ENCODE measurements around the gene SH3RF1.
A peak's percentile ranks its signal among the peaks of the same experiment; 100 is the strongest.
"Not testable (repeated sequence)": the region's sequence is repeated elsewhere in the genome, so short reads cannot be mapped to it uniquely, and the experiment has no call there.

Gene SH3RF1

DNA sequence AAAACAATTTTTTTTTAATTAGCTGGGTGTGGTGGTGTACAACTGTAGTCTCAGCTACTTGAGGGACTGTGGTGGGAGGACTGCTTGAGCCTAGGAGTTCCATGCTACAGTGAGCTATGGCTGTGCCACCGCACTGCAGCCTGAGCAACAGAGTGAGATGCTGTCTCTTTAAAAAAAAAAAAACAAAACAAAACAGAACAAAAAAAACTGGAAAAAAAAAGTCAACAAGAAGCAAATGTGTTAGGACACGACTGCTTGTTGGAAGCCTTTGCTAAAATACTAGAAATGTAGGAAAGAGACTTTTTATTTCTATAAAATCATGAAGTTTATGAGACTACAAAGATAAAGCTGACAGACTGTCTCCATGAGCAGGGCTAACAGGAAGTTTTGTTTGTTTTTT, 87.2 kb downstream of the SH3RF1 start:
- Histone ChIP-seq H3K4me3 (ENCODE audit: control insufficient read depth in 1 of 7, extremely low read depth in 1 of 7, insufficient read depth in 4 of 7, low read depth in 2 of 7, low read length in 6 of 7) (no peak overlapping the region), H3K27me3 (replicated peaks in 2 of 5; ENCODE audit: control insufficient read depth in 4 of 5, insufficient read depth in 5 of 5, low read length in 4 of 5) (no peaks in the 10 kb centered on the region), H3K27ac (ENCODE audit: insufficient read depth in 1 of 2, low read depth in 1 of 2, low read length in 2 of 2, poor library complexity in 1 of 2, severe bottlenecking in 2 of 2) (no peak overlapping the region), H3K4me1 (ENCODE audit: control extremely low read depth in 1 of 4, control insufficient read depth in 4 of 4, insufficient read depth in 4 of 4, low read length in 3 of 4) (peaks cover 0 to 2% (median 0%) of the 10 kb centered on the region in 4 experiments), H3K36me3 (ENCODE audit: control insufficient read depth in 4 of 4, insufficient read depth in 4 of 4, low read length in 3 of 4) (peaks cover 0 to 4% (median 0%) of the 10 kb centered on the region in 4 experiments), H3K9me3 (ENCODE audit: control extremely low read depth in 1 of 5, control insufficient read depth in 4 of 5, insufficient read depth in 2 of 5, low read depth in 1 of 5, low read length in 4 of 5) (no peaks in the 10 kb centered on the region)
- DNase-seq: no peak
- ChIA-PET CTCF (interaction anchor here (1.3 to 1.4 kb wide), 2 partner anchors 10 to 12 kb away, joined by 3 to 4 read pairs; no protein-coding TSS in a partner anchor), POLR2A (no interaction called here)
- 67% methylated on average over 1 of the region's 2 CpGs for WGBS (ENCODE audit: insufficient coverage)

DNA sequence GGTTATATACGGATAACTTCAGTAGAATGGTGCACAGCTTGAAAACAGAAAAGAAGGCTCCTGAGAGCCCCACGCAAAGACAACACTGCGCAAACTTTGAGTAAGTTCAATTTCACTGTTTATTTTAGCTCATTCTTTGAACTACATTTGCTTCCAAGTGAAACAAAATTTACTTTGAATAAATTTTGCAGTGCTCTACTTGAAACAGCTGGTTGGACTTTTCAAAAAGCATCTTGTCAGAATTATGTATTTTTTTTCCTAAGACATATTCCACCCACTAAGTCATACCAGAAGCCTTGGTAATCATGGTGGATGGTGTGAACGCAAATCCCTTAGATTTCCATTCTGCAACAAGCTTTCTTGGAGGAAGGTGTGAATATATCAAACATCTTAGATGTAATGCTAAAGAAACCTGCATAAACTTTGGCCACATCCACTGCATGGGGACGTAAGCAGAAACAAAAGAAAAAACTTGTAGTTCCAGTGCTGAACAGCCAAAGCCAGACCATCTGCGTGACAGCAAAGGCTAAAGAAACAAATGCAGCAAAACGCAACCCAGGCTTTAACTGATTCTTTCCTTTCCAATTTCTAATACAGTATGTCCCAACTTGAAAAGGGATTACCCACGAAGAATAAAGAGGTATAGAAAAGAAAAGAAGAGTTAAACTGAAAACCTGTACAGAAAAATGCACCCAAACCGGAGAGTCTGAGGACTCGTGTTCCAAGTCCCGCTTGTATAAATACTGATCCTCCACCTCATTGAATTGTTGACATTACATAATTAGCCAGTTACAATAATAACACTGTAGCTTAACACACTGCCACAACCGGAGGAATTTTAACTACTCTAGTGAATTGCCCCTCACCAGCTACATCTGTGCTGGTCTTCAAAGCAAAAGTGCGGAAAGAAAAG, 90.9 kb downstream of the SH3RF1 start:
- WGBS (ENCODE audit: insufficient coverage): 100% methylated on average over 6 of the region's 13 CpGs
- Histone ChIP-seq H3K36me3 (ENCODE audit: control insufficient read depth in 4 of 4, insufficient read depth in 4 of 4, low read length in 3 of 4) (peaks cover 0 to 4% (median 0%) of the 10 kb centered on the region in 4 experiments), H3K27ac (ENCODE audit: insufficient read depth in 1 of 2, low read depth in 1 of 2, low read length in 2 of 2, poor library complexity in 1 of 2, severe bottlenecking in 2 of 2) (no peak overlapping the region), H3K9me3 (ENCODE audit: control extremely low read depth in 1 of 5, control insufficient read depth in 4 of 5, insufficient read depth in 2 of 5, low read depth in 1 of 5, low read length in 4 of 5) (no peaks in the 10 kb centered on the region), H3K27me3 (replicated peaks in 2 of 5; ENCODE audit: control insufficient read depth in 4 of 5, insufficient read depth in 5 of 5, low read length in 4 of 5) (no peaks in the 10 kb centered on the region), H3K4me3 (ENCODE audit: control insufficient read depth in 1 of 7, extremely low read depth in 1 of 7, insufficient read depth in 4 of 7, low read depth in 2 of 7, low read length in 6 of 7) (no peak overlapping the region), H3K4me1 (ENCODE audit: control extremely low read depth in 1 of 4, control insufficient read depth in 4 of 4, insufficient read depth in 4 of 4, low read length in 3 of 4) (peaks cover 0 to 10% (median 8%) of the 10 kb centered on the region in 4 experiments)
- ChIA-PET CTCF (interaction anchor here (0.8 to 1.1 kb wide), 2 partner anchors 9 to 31 kb away, joined by 3 to 4 read pairs; no protein-coding TSS in a partner anchor), POLR2A (no interaction called here)
- no peak for DNase-seq

DNA sequence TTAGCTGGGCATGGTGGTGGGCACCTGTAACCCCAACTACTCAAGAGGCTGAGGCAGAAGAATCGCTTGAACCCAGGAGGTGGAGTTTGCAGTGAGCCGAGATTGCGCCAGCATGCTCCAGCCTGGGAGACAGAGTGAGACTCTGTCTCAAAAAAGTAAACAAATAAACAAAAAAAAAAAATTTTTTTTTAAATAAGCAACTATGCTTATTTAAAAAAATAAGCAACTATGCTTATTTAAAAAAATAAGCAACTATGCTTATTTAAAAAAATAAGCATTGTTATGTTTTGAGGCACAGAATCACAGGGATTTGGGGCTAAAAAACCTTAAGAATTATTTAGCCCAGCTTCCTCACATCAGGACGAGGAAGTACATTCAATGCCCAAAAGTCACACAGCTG, 92.7 kb downstream of the SH3RF1 start:
- CTCF ChIA-PET; POLR2A ChIA-PET; H3K27me3 ChIP-seq (replicated peaks in 2 of 5; ENCODE audit: control insufficient read depth in 4 of 5, insufficient read depth in 5 of 5, low read length in 4 of 5); H3K36me3 ChIP-seq (ENCODE audit: control insufficient read depth in 4 of 4, insufficient read depth in 4 of 4, low read length in 3 of 4); DNase-seq; H3K27ac ChIP-seq (ENCODE audit: insufficient read depth in 1 of 2, low read depth in 1 of 2, low read length in 2 of 2, poor library complexity in 1 of 2, severe bottlenecking in 2 of 2); H3K9me3 ChIP-seq (ENCODE audit: control extremely low read depth in 1 of 5, control insufficient read depth in 4 of 5, insufficient read depth in 2 of 5, low read depth in 1 of 5, low read length in 4 of 5); H3K4me3 ChIP-seq (ENCODE audit: control insufficient read depth in 1 of 7, extremely low read depth in 1 of 7, insufficient read depth in 4 of 7, low read depth in 2 of 7, low read length in 6 of 7): not testable (repeated sequence)
- H3K4me1 ChIP-seq (ENCODE audit: control extremely low read depth in 1 of 4, control insufficient read depth in 4 of 4, insufficient read depth in 4 of 4, low read length in 3 of 4): peaks cover 0 to 10% (median 7%) of the 10 kb centered on the region in 4 experiments
- no CpG with 5 or more reads among the region's 4 CpGs for WGBS (ENCODE audit: insufficient coverage)

DNA sequence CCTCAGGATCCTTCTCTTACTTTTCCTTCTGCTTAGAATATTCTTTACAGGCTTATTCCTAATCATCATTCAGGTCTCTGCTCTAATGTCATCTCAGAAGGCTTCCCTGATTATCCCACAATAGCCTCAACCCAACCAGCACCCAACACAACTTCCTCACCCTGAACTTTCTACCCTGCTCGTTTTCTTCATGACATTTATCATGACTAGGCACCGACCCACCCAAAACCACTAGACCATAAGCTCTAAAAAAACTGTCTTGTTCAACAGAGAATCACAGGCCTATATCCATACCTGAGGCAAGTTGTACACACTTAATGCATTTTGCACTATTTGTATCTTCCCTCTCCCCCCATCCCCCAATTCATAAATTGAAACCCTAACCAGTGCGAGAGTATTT, 95.3 kb downstream of the SH3RF1 start:
- Histone ChIP-seq H3K9me3 (ENCODE audit: control extremely low read depth in 1 of 5, control insufficient read depth in 4 of 5, insufficient read depth in 2 of 5, low read depth in 1 of 5, low read length in 4 of 5) (no peaks in the 10 kb centered on the region), H3K36me3 (ENCODE audit: control insufficient read depth in 4 of 4, insufficient read depth in 4 of 4, low read length in 3 of 4) (peaks cover 0 to 4% (median 0%) of the 10 kb centered on the region in 4 experiments), H3K27ac (ENCODE audit: insufficient read depth in 1 of 2, low read depth in 1 of 2, low read length in 2 of 2, poor library complexity in 1 of 2, severe bottlenecking in 2 of 2) (no peak overlapping the region), H3K4me1 (ENCODE audit: control extremely low read depth in 1 of 4, control insufficient read depth in 4 of 4, insufficient read depth in 4 of 4, low read length in 3 of 4) (peaks cover 0 to 10% (median 7%) of the 10 kb centered on the region in 4 experiments), H3K27me3 (replicated peaks in 2 of 5; ENCODE audit: control insufficient read depth in 4 of 5, insufficient read depth in 5 of 5, low read length in 4 of 5) (no peaks in the 10 kb centered on the region), H3K4me3 (ENCODE audit: control insufficient read depth in 1 of 7, extremely low read depth in 1 of 7, insufficient read depth in 4 of 7, low read depth in 2 of 7, low read length in 6 of 7) (no peak overlapping the region)
- DNase-seq: peak; percentile 8 to 52 (median 43)
- CTCF ChIA-PET: no interaction called here
- WGBS (ENCODE audit: insufficient coverage): 12% methylated on average over 2 of the region's 3 CpGs
- POLR2A ChIA-PET: no interaction called here

DNA sequence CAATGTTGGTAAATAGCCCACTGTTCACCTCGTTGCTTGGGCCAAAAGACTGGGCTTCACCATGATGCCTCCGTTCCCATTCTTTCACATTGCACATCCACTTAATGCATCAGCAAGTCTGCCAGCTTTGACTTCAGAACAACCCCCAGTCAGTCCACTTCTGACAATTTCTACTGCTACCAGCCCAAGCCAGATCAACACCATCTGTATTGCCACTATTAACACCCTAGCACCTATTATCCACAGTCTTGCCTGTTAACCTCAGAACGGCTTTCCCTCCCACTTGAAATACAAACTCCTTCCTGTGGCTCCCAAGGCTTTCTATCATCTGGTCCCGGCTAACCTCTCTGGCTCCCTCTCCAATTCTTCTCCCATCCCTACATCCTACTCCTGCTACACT, 95.7 kb downstream of the SH3RF1 start:
- no peaks in the 10 kb centered on the region for H3K27me3 ChIP-seq (replicated peaks in 2 of 5; ENCODE audit: control insufficient read depth in 4 of 5, insufficient read depth in 5 of 5, low read length in 4 of 5)
- peaks cover 0 to 4% (median 0%) of the 10 kb centered on the region in 4 experiments for H3K36me3 ChIP-seq (ENCODE audit: control insufficient read depth in 4 of 4, insufficient read depth in 4 of 4, low read length in 3 of 4)
- ChIA-PET POLR2A (no interaction called here), CTCF (no interaction called here)
- 100% methylated on average over 4 of the region's 4 CpGs for WGBS (ENCODE audit: insufficient coverage)
- DNase-seq: no peak
- peaks cover 0 to 10% (median 7%) of the 10 kb centered on the region in 4 experiments for H3K4me1 ChIP-seq (ENCODE audit: control extremely low read depth in 1 of 4, control insufficient read depth in 4 of 4, insufficient read depth in 4 of 4, low read length in 3 of 4)
- no peak overlapping the region for H3K4me3 ChIP-seq (ENCODE audit: control insufficient read depth in 1 of 7, extremely low read depth in 1 of 7, insufficient read depth in 4 of 7, low read depth in 2 of 7, low read length in 6 of 7)
- H3K27ac ChIP-seq (ENCODE audit: insufficient read depth in 1 of 2, low read depth in 1 of 2, low read length in 2 of 2, poor library complexity in 1 of 2, severe bottlenecking in 2 of 2): no peak overlapping the region
- H3K9me3 ChIP-seq (ENCODE audit: control extremely low read depth in 1 of 5, control insufficient read depth in 4 of 5, insufficient read depth in 2 of 5, low read depth in 1 of 5, low read length in 4 of 5): no peaks in the 10 kb centered on the region

DNA sequence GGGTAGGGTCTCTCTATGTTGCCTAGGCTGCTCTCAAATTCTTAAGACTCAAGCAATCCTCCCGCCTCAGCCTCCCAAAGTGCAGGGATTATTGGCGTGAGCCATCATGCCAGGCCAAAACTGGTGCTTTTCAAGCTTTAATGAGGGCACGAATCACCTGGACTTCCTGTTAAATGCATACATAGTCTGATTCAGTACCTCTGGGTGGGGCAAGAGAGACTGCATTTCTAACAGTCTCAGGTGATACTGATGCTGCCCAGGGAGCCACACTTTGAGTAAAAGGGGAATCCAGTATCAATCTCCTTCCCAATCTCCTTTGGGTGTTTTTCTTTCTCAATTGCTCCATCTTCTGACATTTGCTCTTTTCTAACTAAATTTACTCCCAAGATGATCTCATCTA, 96.5 kb downstream of the SH3RF1 start:
- Histone ChIP-seq H3K36me3 (ENCODE audit: control insufficient read depth in 4 of 4, insufficient read depth in 4 of 4, low read length in 3 of 4) (no peaks in the 10 kb centered on the region), H3K4me1 (ENCODE audit: control extremely low read depth in 1 of 4, control insufficient read depth in 4 of 4, insufficient read depth in 4 of 4, low read length in 3 of 4) (peaks cover 0 to 10% (median 7%) of the 10 kb centered on the region in 4 experiments), H3K27ac (ENCODE audit: insufficient read depth in 1 of 2, low read depth in 1 of 2, low read length in 2 of 2, poor library complexity in 1 of 2, severe bottlenecking in 2 of 2) (no peak overlapping the region), H3K27me3 (replicated peaks in 2 of 5; ENCODE audit: control insufficient read depth in 4 of 5, insufficient read depth in 5 of 5, low read length in 4 of 5) (no peaks in the 10 kb centered on the region), H3K9me3 (ENCODE audit: control extremely low read depth in 1 of 5, control insufficient read depth in 4 of 5, insufficient read depth in 2 of 5, low read depth in 1 of 5, low read length in 4 of 5) (no peaks in the 10 kb centered on the region), H3K4me3 (ENCODE audit: control insufficient read depth in 1 of 7, extremely low read depth in 1 of 7, insufficient read depth in 4 of 7, low read depth in 2 of 7, low read length in 6 of 7) (no peak overlapping the region)
- WGBS (ENCODE audit: insufficient coverage): 100% methylated on average over 3 of the region's 3 CpGs
- ChIA-PET POLR2A (no interaction called here), CTCF (interaction anchor here (1.7 kb wide), 1 partner anchor 138 kb away, joined by 3 read pairs; no protein-coding TSS in a partner anchor)
- DNase-seq: no peak

Measured in common myeloid progenitor, CD34-positive (primary cell).